Measurements from ENCODE around the gene ERAP2.
A peak's percentile ranks its signal among the peaks of the same experiment; 100 is the strongest.

Gene ERAP2

GRCh38 chr5:96854067-96854466 is 22.2 kb upstream of the ERAP2 start:
- H3K27ac Mint-ChIP-seq = no peak overlapping the region
- no peaks in the 10 kb centered on the region for H3K4me1 Mint-ChIP-seq
- peaks cover 9% of the 10 kb centered on the region for H3K27me3 Mint-ChIP-seq
- H3K36me3 Mint-ChIP-seq = no peaks in the 10 kb centered on the region
- DNase-seq = no peak
- CTCF ChIA-PET = no interaction called here
- peaks cover 3% of the 10 kb centered on the region for H3K9me3 Mint-ChIP-seq
- no peak overlapping the region for H3K4me3 Mint-ChIP-seq

- Mint-ChIP-seq H3K36me3 (no peaks in the 10 kb centered on the region), H3K27ac (no peak overlapping the region), H3K4me1 (no peaks in the 10 kb centered on the region), H3K9me3 (no peaks in the 10 kb centered on the region), H3K27me3 (peaks cover 9% of the 10 kb centered on the region), H3K4me3 (no peak overlapping the region)
- no peak for DNase-seq
- CTCF ChIA-PET = interaction anchor here (0.8 kb wide), 1 partner anchor 306 kb away, joined by 3 read pairs; no protein-coding TSS in a partner anchor
Measured at GRCh38 chr5:96855031-96855872, 21.0 kb upstream of the ERAP2 start.

GRCh38 chr5:96856371-96856770 is 19.9 kb upstream of the ERAP2 start:
- CTCF ChIA-PET = interaction anchor here (0.8 to 1.0 kb wide), 2 partner anchors 13 to 305 kb away, joined by 3 read pairs; no protein-coding TSS in a partner anchor
- Mint-ChIP-seq H3K4me3 (no peak overlapping the region), H3K9me3 (no peaks in the 10 kb centered on the region), H3K4me1 (no peaks in the 10 kb centered on the region), H3K27ac (no peak overlapping the region), H3K36me3 (no peaks in the 10 kb centered on the region), H3K27me3 (peaks cover 6% of the 10 kb centered on the region)
- no peak for DNase-seq

- no peak for DNase-seq
- Mint-ChIP-seq H3K27me3 (no peaks in the 10 kb centered on the region), H3K36me3 (no peaks in the 10 kb centered on the region), H3K27ac (no peak overlapping the region), H3K9me3 (no peaks in the 10 kb centered on the region), H3K4me1 (no peaks in the 10 kb centered on the region), H3K4me3 (no peak overlapping the region)
- CTCF ChIA-PET = no interaction called here
Measured at GRCh38 chr5:96857454-96857853, 18.8 kb upstream of the ERAP2 start.

GRCh38 chr5:96857924-96858323 is 18.4 kb upstream of the ERAP2 start:
- no peak for DNase-seq
- CTCF ChIA-PET = interaction anchor here (2.9 kb wide), 1 partner anchor 11 kb away, joined by 9 read pairs; no protein-coding TSS in a partner anchor
- no peaks in the 10 kb centered on the region for H3K9me3 Mint-ChIP-seq

GRCh38 chr5:96859375-96859774 is 16.9 kb upstream of the ERAP2 start:
- peaks cover 8% of the 10 kb centered on the region for H3K27me3 Mint-ChIP-seq
- H3K27ac Mint-ChIP-seq = no peak overlapping the region
- CTCF ChIA-PET = interaction anchor here (2.9 kb wide), 1 partner anchor 10 kb away, joined by 9 read pairs; no protein-coding TSS in a partner anchor
- no peaks in the 10 kb centered on the region for H3K4me1 Mint-ChIP-seq
- H3K36me3 Mint-ChIP-seq = peaks cover 2% of the 10 kb centered on the region
- no peak overlapping the region for H3K4me3 Mint-ChIP-seq
- no peak for DNase-seq
- H3K9me3 Mint-ChIP-seq = no peaks in the 10 kb centered on the region

More at GRCh38 chr5:96857924-96858323, 18.4 kb upstream of the ERAP2 start:
- Mint-ChIP-seq H3K4me1 (no peaks in the 10 kb centered on the region), H3K36me3 (no peaks in the 10 kb centered on the region), H3K27ac (no peak overlapping the region), H3K4me3 (no peak overlapping the region), H3K27me3 (peaks cover 4% of the 10 kb centered on the region)

- H3K27ac Mint-ChIP-seq = no peak overlapping the region
- CTCF ChIA-PET = interaction anchor here (1.1 to 2.9 kb wide), 2 partner anchors 8 to 300 kb away, joined by 3 to 9 read pairs; no protein-coding TSS in a partner anchor
- DNase-seq = no peak
- no peak overlapping the region for H3K4me3 Mint-ChIP-seq
- H3K9me3 Mint-ChIP-seq = no peaks in the 10 kb centered on the region
- H3K27me3 Mint-ChIP-seq = peaks cover 8% of the 10 kb centered on the region
- peaks cover 2% of the 10 kb centered on the region for H3K36me3 Mint-ChIP-seq
- no peaks in the 10 kb centered on the region for H3K4me1 Mint-ChIP-seq
Measured at GRCh38 chr5:96861076-96861475, 15.2 kb upstream of the ERAP2 start.

- H3K36me3 Mint-ChIP-seq = peaks cover 2% of the 10 kb centered on the region
Measured at GRCh38 chr5:96863114-96863513, 13.2 kb upstream of the ERAP2 start.

GRCh38 chr5:96863949-96864584 is 12.2 kb upstream of the ERAP2 start:
- peaks cover 2% of the 10 kb centered on the region for H3K36me3 Mint-ChIP-seq
- peaks cover 8% of the 10 kb centered on the region for H3K27me3 Mint-ChIP-seq
- no peak overlapping the region for H3K27ac Mint-ChIP-seq
- CTCF ChIA-PET = interaction anchor here (0.8 to 1.6 kb wide), 4 partner anchors 13 to 279 kb away, joined by 3 to 4 read pairs (median 3); partner anchors contain the start of gene LIX1
- DNase-seq = no peak
- no peaks in the 10 kb centered on the region for H3K9me3 Mint-ChIP-seq
- H3K4me3 Mint-ChIP-seq = no peak overlapping the region
- H3K4me1 Mint-ChIP-seq = peaks cover 7% of the 10 kb centered on the region

More at GRCh38 chr5:96863114-96863513, 13.2 kb upstream of the ERAP2 start:
- no peak overlapping the region for H3K4me3 Mint-ChIP-seq
- H3K27ac Mint-ChIP-seq = no peak overlapping the region
- CTCF ChIA-PET = interaction anchor here (1.2 to 1.6 kb wide), 3 partner anchors 18 to 280 kb away, joined by 3 to 4 read pairs (median 3); partner anchors contain the start of gene LIX1
- H3K4me1 Mint-ChIP-seq = no peaks in the 10 kb centered on the region
- no peaks in the 10 kb centered on the region for H3K9me3 Mint-ChIP-seq
- no peak for DNase-seq
- peaks cover 8% of the 10 kb centered on the region for H3K27me3 Mint-ChIP-seq

- Mint-ChIP-seq H3K27me3 (peaks cover 8% of the 10 kb centered on the region), H3K9me3 (no peaks in the 10 kb centered on the region), H3K27ac (no peak overlapping the region), H3K4me3 (no peak overlapping the region), H3K36me3 (peaks cover 2% of the 10 kb centered on the region), H3K4me1 (peaks cover 17% of the 10 kb centered on the region)
- CTCF ChIA-PET = interaction anchor here (0.8 to 1.6 kb wide), 3 partner anchors 13 to 278 kb away, joined by 3 to 4 read pairs (median 3); partner anchors contain the start of gene LIX1
- no peak for DNase-seq
Measured at GRCh38 chr5:96864922-96865530, 11.3 kb upstream of the ERAP2 start.

GRCh38 chr5:96868603-96869371 is 7.5 kb upstream of the ERAP2 start:
- DNase-seq = no peak
- Mint-ChIP-seq H3K4me1 (peaks cover 50% of the 10 kb centered on the region), H3K36me3 (peaks cover 2% of the 10 kb centered on the region), H3K27me3 (no peaks in the 10 kb centered on the region), H3K4me3 (no peak overlapping the region), H3K9me3 (no peaks in the 10 kb centered on the region), H3K27ac (peak overlapping the region; percentile 67)
- CTCF ChIA-PET = interaction anchor here (0.7 to 6.9 kb wide), 56 partner anchors 8 to 293 kb away, joined by 3 to 89 read pairs (median 4); partner anchors contain the start of genes ERAP1, LIX1 and LNPEP

GRCh38 chr5:96869372-96869641 is 7.0 kb upstream of the ERAP2 start:
- Mint-ChIP-seq H3K9me3 (no peaks in the 10 kb centered on the region), H3K36me3 (peaks cover 2% of the 10 kb centered on the region), H3K27ac (peak overlapping the region; percentile 67), H3K4me1 (peaks cover 55% of the 10 kb centered on the region), H3K27me3 (no peaks in the 10 kb centered on the region), H3K4me3 (no peak overlapping the region)
- CTCF ChIA-PET = interaction anchor here (0.7 to 6.9 kb wide), 52 partner anchors 8 to 293 kb away, joined by 3 to 89 read pairs (median 5); partner anchors contain the start of genes ERAP1, LIX1 and LNPEP
- DNase-seq = no peak

Measured in activated naive CD4-positive, alpha-beta T cell treated with anti-CD3 and anti-CD28 coated beads, Interleukin-2, amount 10 ng/mL, durations not matched to agents 7 days and 5 days (primary cell).